ENCODE measurements around the gene SGCD.

Gene SGCD

GRCh38 chr5:156363861-156364260, 36.9 kb downstream of the SGCD start:
- DNase-seq, result no peak

- DNase-seq, result no peak
Observed at GRCh38 chr5:156366521-156366920, 39.6 kb downstream of the SGCD start.

- no peak for DNase-seq
Observed at GRCh38 chr5:156367597-156367996, 40.6 kb downstream of the SGCD start.

- DNase-seq, result no peak
Observed at GRCh38 chr5:156375895-156376495, 49.0 kb downstream of the SGCD start.

GRCh38 chr5:156376751-156377150, 49.8 kb downstream of the SGCD start:
- DNase-seq, result no peak

GRCh38 chr5:156378159-156378558, 51.2 kb downstream of the SGCD start:
- no peak for DNase-seq

- DNase-seq, result no peak
Observed at GRCh38 chr5:156379206-156379605, 52.2 kb downstream of the SGCD start.

GRCh38 chr5:156380848-156381247, 53.9 kb downstream of the SGCD start:
- DNase-seq, result no peak

GRCh38 chr5:156383510-156384265, 56.7 kb downstream of the SGCD start:
- no peak for DNase-seq

- DNase-seq, result no peak
Observed at GRCh38 chr5:156385416-156385815, 58.5 kb downstream of the SGCD start.

GRCh38 chr5:156386976-156387375, 60.0 kb downstream of the SGCD start:
- DNase-seq, result no peak

- no peak for DNase-seq
Observed at GRCh38 chr5:156387391-156387790, 60.4 kb downstream of the SGCD start.

- no peak for DNase-seq
Observed at GRCh38 chr5:156388233-156388632, 61.3 kb downstream of the SGCD start.

GRCh38 chr5:156391139-156391538, 64.2 kb downstream of the SGCD start:
- DNase-seq, result no peak

- DNase-seq, result no peak
Observed at GRCh38 chr5:156393980-156394379, 67.0 kb downstream of the SGCD start.

- DNase-seq, result no peak
Observed at GRCh38 chr5:156394642-156395305, 67.8 kb downstream of the SGCD start.

- no peak for DNase-seq
Observed at GRCh38 chr5:156395306-156395675, 68.3 kb downstream of the SGCD start.

GRCh38 chr5:156396063-156396829, 69.3 kb downstream of the SGCD start:
- no peak for DNase-seq

- DNase-seq, result no peak
Observed at GRCh38 chr5:156396830-156397081, 69.8 kb downstream of the SGCD start.

- no peak for DNase-seq
Observed at GRCh38 chr5:156399323-156399722, 72.4 kb downstream of the SGCD start.

GRCh38 chr5:156400231-156400986, 73.4 kb downstream of the SGCD start:
- no peak for DNase-seq

- no peak for DNase-seq
Observed at GRCh38 chr5:156401804-156402203, 74.8 kb downstream of the SGCD start.

GRCh38 chr5:156402387-156402921, 75.5 kb downstream of the SGCD start:
- DNase-seq, result peak; percentile 42
